Trophoblast cell (in vitro differentiated cells and primary cell): ENCODE results near the gene FUT7.

Experiments used
- DNase-seq, 2 donors: peaks; one replicate each; pipeline ENCODE4 v3.0.0-alpha.2; 2016
- H2AFZ ChIP-seq: 2 replicates; pipeline ENCODE4 v1.6.1; 2013; ENCODE audit warnings: low read length, moderate library complexity, mild to moderate bottlenecking; ENCODE audit not compliant: insufficient read depth, poor library complexity
- H2AK5ac ChIP-seq: 2 replicates; pipeline ENCODE4 v1.6.1; 2013; ENCODE audit warnings: mild to moderate bottlenecking, low read length
- H2BK120ac ChIP-seq: 2 replicates; pipeline ENCODE4 v1.6.1; 2013; ENCODE audit warnings: low read length, mild to moderate bottlenecking, moderate library complexity; ENCODE audit not compliant: insufficient read depth, poor library complexity
- H2BK12ac ChIP-seq: 2 replicates; pipeline ENCODE4 v1.6.1; 2013; ENCODE audit warnings: mild to moderate bottlenecking, low read length, moderate library complexity
- H2BK5ac ChIP-seq: 2 replicates; pipeline ENCODE4 v1.6.1; 2013; ENCODE audit warnings: low read length, low read depth, moderate library complexity, mild to moderate bottlenecking; ENCODE audit not compliant: poor library complexity
- H3K14ac ChIP-seq: 2 replicates; pipeline ENCODE4 v1.6.1; 2013; ENCODE audit warnings: mild to moderate bottlenecking, low read length
- H3K18ac ChIP-seq: 2 replicates; pipeline ENCODE4 v1.6.1; 2013; ENCODE audit warnings: mild to moderate bottlenecking, low read length
- H3K23ac ChIP-seq: 2 replicates; pipeline ENCODE4 v1.6.1; 2013; ENCODE audit warnings: low read length
- H3K27ac ChIP-seq: 2 replicates; pipeline ENCODE4 v1.5.1; 2013; ENCODE audit warnings: low read depth, mild to moderate bottlenecking, inconsistent platforms, low read length, moderate library complexity
- H3K27me3 ChIP-seq: 2 replicates; pipeline ENCODE4 v1.6.1; 2013; ENCODE audit warnings: inconsistent platforms, mild to moderate bottlenecking, low read length, moderate library complexity; ENCODE audit not compliant: insufficient read depth
- H3K36me3 ChIP-seq, 2 experiments: 1 replicate in 1 of 2; 2 replicates in 1 of 2; pipeline ENCODE4 v1.6.1; 2013; ENCODE audit warnings: low read length in 2 of 2, mild to moderate bottlenecking in 2 of 2, moderate library complexity in 1 of 2; ENCODE audit not compliant: insufficient read depth in 2 of 2, control insufficient read depth in 1 of 2
- H3K4ac ChIP-seq: 2 replicates; pipeline ENCODE4 v1.6.1; 2013; ENCODE audit warnings: low read depth, mild to moderate bottlenecking, low read length, moderate library complexity
- H3K4me1 ChIP-seq, 2 experiments: 1 replicate in 1 of 2; 2 replicates in 1 of 2; pipeline ENCODE4 v1.6.1; 2013; ENCODE audit warnings: low read length in 2 of 2, mild to moderate bottlenecking in 2 of 2, moderate library complexity in 1 of 2; ENCODE audit not compliant: insufficient read depth in 2 of 2, control insufficient read depth in 1 of 2
- H3K4me2 ChIP-seq: 2 replicates; pipeline ENCODE4 v1.6.1; 2013; ENCODE audit warnings: inconsistent platforms, mild to moderate bottlenecking, low read length, moderate library complexity
- H3K4me3 ChIP-seq: 2 replicates; pipeline ENCODE4 v1.5.1; 2013; ENCODE audit warnings: mild to moderate bottlenecking, low read depth, low read length, inconsistent platforms
- H3K79me1 ChIP-seq: one replicate; pipeline ENCODE4 v1.6.1; 2013; ENCODE audit warnings: low read length
- H3K79me2 ChIP-seq: 2 replicates; pipeline ENCODE4 v1.6.1; 2013; ENCODE audit warnings: low read length, mild to moderate bottlenecking; ENCODE audit not compliant: control insufficient read depth, insufficient read depth, poor library complexity
- H3K9ac ChIP-seq: 2 replicates; pipeline ENCODE4 v1.6.1; 2013; ENCODE audit warnings: mild to moderate bottlenecking, low read length
- H3K9me3 ChIP-seq: 2 replicates; pipeline ENCODE4 v1.6.1; 2013; ENCODE audit warnings: low read depth, mild to moderate bottlenecking, control low read depth, inconsistent platforms, low read length; ENCODE audit not compliant: insufficient read depth
- H4K12ac ChIP-seq: 2 replicates; pipeline ENCODE4 v1.6.1; 2013; ENCODE audit warnings: low read depth, mild to moderate bottlenecking, low read length, moderate library complexity
- H4K8ac ChIP-seq: 2 replicates; pipeline ENCODE4 v1.6.1; 2013; ENCODE audit warnings: low read depth, mild to moderate bottlenecking, low read length, moderate library complexity
- H4K91ac ChIP-seq: one replicate; pipeline ENCODE4 v1.6.1; 2013; ENCODE audit warnings: low read depth, mild to moderate bottlenecking, low read length, moderate library complexity
- WGBS: extraction: QIAGEN DNeasy Blood & Tissue Kit; methylation state at CpG from one replicate; pipeline ENCODE4 v1.1.7; 2013; ENCODE audit warnings: missing lambda C conversion rate; ENCODE audit not compliant: insufficient read length, insufficient coverage; ENCODE audit errors: extremely low coverage; 5-methylcytosine and 5-hydroxymethylcytosine counted together

FUT7 gene

GRCh38 chr9:137074657-137075274 is 42.9 kb upstream of the FUT7 start:
- no CpG with 5 or more reads among the region's 12 CpGs for WGBS
- H2BK12ac ChIP-seq, result no peak overlapping the region
- H2AK5ac ChIP-seq, result no peak overlapping the region

GRCh38 chr9:137073992-137074399 is 42.1 kb upstream of the FUT7 start:
- no peak overlapping the region for H3K9ac ChIP-seq
- H2BK12ac ChIP-seq, result no peak overlapping the region
- H2BK120ac ChIP-seq, result no peak overlapping the region
- no CpG with 5 or more reads among the region's 8 CpGs for WGBS
- H2BK5ac ChIP-seq, result no peak overlapping the region
- no peak overlapping the region for H3K14ac ChIP-seq
- no peak overlapping the region for H2AK5ac ChIP-seq
- H4K91ac ChIP-seq, result no peak overlapping the region
- no peak overlapping the region for H3K18ac ChIP-seq
- H3K79me1 ChIP-seq, result peaks cover 5% of the 10 kb centered on the region
- no peak overlapping the region for H3K27ac ChIP-seq
- H3K4me2 ChIP-seq, result no peak overlapping the region
- no peak overlapping the region for H4K12ac ChIP-seq
- no peaks in the 10 kb centered on the region for H3K36me3 ChIP-seq
- H3K79me2 ChIP-seq, result no peaks in the 10 kb centered on the region
- DNase-seq, result no peak
- H3K4me1 ChIP-seq, result peaks cover 23 to 26% of the 10 kb centered on the region in 2 experiments
- no peak overlapping the region for H3K4ac ChIP-seq
- no peak overlapping the region for H3K23ac ChIP-seq
- H3K4me3 ChIP-seq, result no peak overlapping the region
- H2AFZ ChIP-seq, result no peak overlapping the region
- peaks cover 6% of the 10 kb centered on the region for H3K9me3 ChIP-seq
- no peak overlapping the region for H4K8ac ChIP-seq
- peaks cover 22% of the 10 kb centered on the region for H3K27me3 ChIP-seq

More at GRCh38 chr9:137074657-137075274, 42.9 kb upstream of the FUT7 start:
- Histone ChIP-seq H3K79me1 (peaks cover 5% of the 10 kb centered on the region), H4K12ac (no peak overlapping the region), H3K4me1 (peaks cover 17 to 21% of the 10 kb centered on the region in 2 experiments), H3K23ac (no peak overlapping the region), H4K8ac (no peak overlapping the region), H3K14ac (no peak overlapping the region), H3K36me3 (peaks cover 0 to 2% of the 10 kb centered on the region in 2 experiments), H3K27me3 (peaks cover 22% of the 10 kb centered on the region), H3K9me3 (peaks cover 6% of the 10 kb centered on the region), H3K79me2 (no peaks in the 10 kb centered on the region), H3K18ac (no peak overlapping the region), H2BK120ac (no peak overlapping the region), H3K27ac (no peak overlapping the region), H3K4me2 (no peak overlapping the region), H2AFZ (no peak overlapping the region), H3K9ac (no peak overlapping the region), H3K4me3 (no peak overlapping the region), H4K91ac (no peak overlapping the region), H2BK5ac (no peak overlapping the region), H3K4ac (no peak overlapping the region)
- DNase-seq, result no peak

GRCh38 chr9:137071282-137071681 is 39.4 kb upstream of the FUT7 start:
- Histone ChIP-seq H2AFZ (no peak overlapping the region), H3K9ac (no peak overlapping the region), H4K91ac (peak overlapping the region; percentile 7), H2AK5ac (no peak overlapping the region), H3K36me3 (no peaks in the 10 kb centered on the region), H3K79me2 (no peaks in the 10 kb centered on the region), H4K8ac (peak overlapping the region; percentile 57), H3K4me1 (peaks cover 10 to 18% of the 10 kb centered on the region in 2 experiments), H3K18ac (no peak overlapping the region), H3K79me1 (peaks cover 2% of the 10 kb centered on the region), H3K27me3 (no peaks in the 10 kb centered on the region), H2BK120ac (no peak overlapping the region), H3K4me3 (no peak overlapping the region), H4K12ac (no peak overlapping the region), H2BK12ac (peak overlapping the region; percentile 14), H2BK5ac (no peak overlapping the region), H3K9me3 (no peaks in the 10 kb centered on the region), H3K14ac (no peak overlapping the region), H3K27ac (no peak overlapping the region), H3K4me2 (no peak overlapping the region), H3K23ac (no peak overlapping the region), H3K4ac (no peak overlapping the region)
- WGBS, result no CpG with 5 or more reads among the region's 2 CpGs
- no peak for DNase-seq

GRCh38 chr9:137070906-137071275 is 39.0 kb upstream of the FUT7 start:
- Histone ChIP-seq H3K14ac (peak overlapping the region; percentile 12), H3K18ac (no peak overlapping the region), H3K27ac (no peak overlapping the region), H2AFZ (no peak overlapping the region), H3K4me1 (peaks cover 10 to 18% of the 10 kb centered on the region in 2 experiments), H4K12ac (peak overlapping the region; percentile 0), H4K8ac (peak overlapping the region; percentile 57), H2AK5ac (no peak overlapping the region), H3K4me2 (peak overlapping the region; percentile 82), H2BK12ac (peak overlapping the region; percentile 14), H3K27me3 (no peaks in the 10 kb centered on the region), H2BK120ac (no peak overlapping the region), H3K9ac (no peak overlapping the region), H3K79me2 (no peaks in the 10 kb centered on the region), H3K4me3 (no peak overlapping the region), H3K23ac (no peak overlapping the region), H4K91ac (peak overlapping the region; percentile 7), H3K4ac (no peak overlapping the region), H3K36me3 (no peaks in the 10 kb centered on the region), H3K9me3 (no peaks in the 10 kb centered on the region), H3K79me1 (peaks cover 2% of the 10 kb centered on the region), H2BK5ac (no peak overlapping the region)
- no peak for DNase-seq
- no CpG with 5 or more reads among the region's 6 CpGs for WGBS
